ENCODE data around the gene CROCC2. TPM values are rescaled to one million over a fixed set of nuclear protein-coding genes. Genes with fewer than 3 reads are reported as not detected.
A peak's percentile ranks its signal among the peaks of the same experiment; 100 is the strongest.

CROCC2 gene
- polyA plus RNA-seq, 1 donor (not counting 4 experiments of a cell fraction or from before 2014, with no cell fraction given), result not detected

DNA sequence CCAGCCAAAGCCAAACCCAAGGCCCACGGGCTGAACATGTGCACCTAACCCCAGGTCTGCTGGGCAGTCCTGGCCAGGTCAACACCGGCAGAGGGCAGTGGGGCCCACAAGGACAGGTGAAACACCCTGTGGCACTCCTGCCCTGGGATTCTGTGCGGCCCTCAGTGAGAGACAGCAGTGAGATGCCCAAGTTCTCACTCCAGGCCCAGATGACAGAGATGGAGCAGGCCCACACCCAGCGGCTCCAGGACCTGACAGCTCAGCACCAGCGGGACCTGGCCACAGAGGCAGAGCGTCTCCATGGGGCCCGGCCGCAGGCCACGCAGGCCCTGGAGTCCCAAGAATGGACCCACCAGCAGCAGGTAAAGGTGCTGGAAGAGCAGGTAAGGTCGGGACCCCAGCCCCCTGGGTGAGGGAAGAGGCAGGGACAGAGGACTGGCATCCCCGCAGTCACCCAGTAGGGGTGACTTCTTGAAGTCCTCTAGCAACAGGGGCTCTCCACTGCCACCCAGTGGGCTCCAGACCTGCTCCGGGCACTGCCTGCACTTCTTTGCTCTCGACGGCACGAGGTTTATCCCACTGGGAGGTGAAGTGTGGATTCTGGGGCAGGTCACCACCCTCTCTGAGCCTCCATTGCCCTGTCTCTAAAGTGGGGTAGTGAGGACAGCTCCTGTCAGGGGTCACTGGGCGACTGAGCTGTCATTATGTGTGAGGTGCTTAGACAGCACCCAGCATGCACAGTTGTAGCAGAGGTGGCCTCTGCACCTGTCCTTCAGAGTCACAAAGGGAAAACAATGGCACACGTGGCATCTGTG lies 83.5 kb downstream of the CROCC2 start:
- dilution Hi-C loops (cut with MboI; ENCODE audit: extremely low pct_ligation_motif_present, low sequenced_read_pairs), result no loop called here
- no peak overlapping the region for H3K9ac ChIP-seq (ENCODE audit: control insufficient read depth, extremely low read depth, insufficient read depth, low read length)
- H3K79me2 ChIP-seq (ENCODE audit: control insufficient read depth, insufficient read depth, low read length), result no peaks in the 10 kb centered on the region
- no peaks in the 10 kb centered on the region for H3K9me1 ChIP-seq (ENCODE audit: control insufficient read depth, extremely low read depth, insufficient read depth, low read length)
- H3K4me1 ChIP-seq (ENCODE audit: control insufficient read depth, extremely low read depth, insufficient read depth, low read length), result no peaks in the 10 kb centered on the region
- H4K20me1 ChIP-seq (ENCODE audit: control insufficient read depth, extremely low read depth, insufficient read depth, low read length), result no peaks in the 10 kb centered on the region
- FAIRE-seq (no peak), DNase-seq (ENCODE audit: low read depth, low spot score) (no peak)
- no peaks in the 10 kb centered on the region for H3K36me3 ChIP-seq (ENCODE audit: control insufficient read depth in 2 of 2, extremely low read depth in 1 of 2, insufficient read depth in 2 of 2, low read length in 2 of 2)
- no peak overlapping the region for H2AFZ ChIP-seq (ENCODE audit: control insufficient read depth, low read length)
- H3K9me3 ChIP-seq (ENCODE audit: control insufficient read depth, low read depth, low read length), result peaks cover 3% of the 10 kb centered on the region
- H3K27ac ChIP-seq (ENCODE audit: control insufficient read depth, insufficient read depth, low read length), result no peak overlapping the region
- no peak overlapping the region for H3K4me2 ChIP-seq (ENCODE audit: control insufficient read depth, extremely low read depth, insufficient read depth, low read depth, low read length)
- no peak overlapping the region for H3K4me3 ChIP-seq (ENCODE audit: control insufficient read depth in 2 of 3, extremely low read depth in 1 of 3, insufficient read depth in 2 of 3, low read depth in 1 of 3, low read length in 3 of 3)
- H3K27me3 ChIP-seq (ENCODE audit: control insufficient read depth, extremely low read depth, insufficient read depth, low read length), result no peaks in the 10 kb centered on the region
- no peak for TF ChIP-seq EZH2 (IDR thresholded peaks at IDR 0.05; ENCODE audit: low read length)
- TF ChIP-seq, protein P1, sequence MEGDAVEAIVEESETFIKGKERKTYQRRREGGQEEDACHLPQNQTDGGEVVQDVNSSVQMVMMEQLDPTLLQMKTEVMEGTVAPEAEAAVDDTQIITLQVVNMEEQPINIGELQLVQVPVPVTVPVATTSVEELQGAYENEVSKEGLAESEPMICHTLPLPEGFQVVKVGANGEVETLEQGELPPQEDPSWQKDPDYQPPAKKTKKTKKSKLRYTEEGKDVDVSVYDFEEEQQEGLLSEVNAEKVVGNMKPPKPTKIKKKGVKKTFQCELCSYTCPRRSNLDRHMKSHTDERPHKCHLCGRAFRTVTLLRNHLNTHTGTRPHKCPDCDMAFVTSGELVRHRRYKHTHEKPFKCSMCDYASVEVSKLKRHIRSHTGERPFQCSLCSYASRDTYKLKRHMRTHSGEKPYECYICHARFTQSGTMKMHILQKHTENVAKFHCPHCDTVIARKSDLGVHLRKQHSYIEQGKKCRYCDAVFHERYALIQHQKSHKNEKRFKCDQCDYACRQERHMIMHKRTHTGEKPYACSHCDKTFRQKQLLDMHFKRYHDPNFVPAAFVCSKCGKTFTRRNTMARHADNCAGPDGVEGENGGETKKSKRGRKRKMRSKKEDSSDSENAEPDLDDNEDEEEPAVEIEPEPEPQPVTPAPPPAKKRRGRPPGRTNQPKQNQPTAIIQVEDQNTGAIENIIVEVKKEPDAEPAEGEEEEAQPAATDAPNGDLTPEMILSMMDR (optimal IDR thresholded peaks at IDR 0.05 in 1 of 3, IDR thresholded peaks at IDR 0.05 in 1 of 3, conservative IDR thresholded peaks at IDR 0.05 in 1 of 3; ENCODE audit: extremely low read depth in 1 of 3, insufficient read depth in 2 of 3, low read length in 3 of 3), result peak; percentile 8 to 46 (median 42)

DNA sequence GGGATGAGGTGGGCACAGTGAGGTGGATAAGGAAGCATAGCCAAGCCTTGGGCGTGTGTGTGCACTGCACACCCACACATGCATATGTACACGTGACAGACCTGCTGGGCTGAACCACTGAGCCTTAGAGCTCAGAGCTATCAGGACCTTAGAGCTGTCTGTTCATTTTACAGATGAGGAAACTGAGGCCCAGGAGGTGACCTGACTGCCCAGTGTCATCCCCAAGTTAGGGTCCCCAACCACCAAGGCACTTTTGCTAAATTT lies 84.1 kb downstream of the CROCC2 start:
- Histone ChIP-seq H3K36me3 (ENCODE audit: control insufficient read depth in 2 of 2, extremely low read depth in 1 of 2, insufficient read depth in 2 of 2, low read length in 2 of 2) (no peaks in the 10 kb centered on the region), H3K9me1 (ENCODE audit: control insufficient read depth, extremely low read depth, insufficient read depth, low read length) (no peaks in the 10 kb centered on the region)

More for the DNA sequence above, 84.1 kb downstream of the CROCC2 start:
- H3K9me3 ChIP-seq (ENCODE audit: control insufficient read depth, low read depth, low read length), result peaks cover 3% of the 10 kb centered on the region
- H4K20me1 ChIP-seq (ENCODE audit: control insufficient read depth, extremely low read depth, insufficient read depth, low read length), result no peaks in the 10 kb centered on the region
- FAIRE-seq (no peak), DNase-seq (ENCODE audit: low read depth, low spot score) (no peak)
- H3K9ac ChIP-seq (ENCODE audit: control insufficient read depth, extremely low read depth, insufficient read depth, low read length), result no peak overlapping the region
- dilution Hi-C loops (cut with MboI; ENCODE audit: extremely low pct_ligation_motif_present, low sequenced_read_pairs), result no loop called here
- H3K4me1 ChIP-seq (ENCODE audit: control insufficient read depth, extremely low read depth, insufficient read depth, low read length), result no peaks in the 10 kb centered on the region
- no peak overlapping the region for H3K4me3 ChIP-seq (ENCODE audit: control insufficient read depth in 2 of 3, extremely low read depth in 1 of 3, insufficient read depth in 2 of 3, low read depth in 1 of 3, low read length in 3 of 3)
- H3K4me2 ChIP-seq (ENCODE audit: control insufficient read depth, extremely low read depth, insufficient read depth, low read depth, low read length), result no peak overlapping the region
- H2AFZ ChIP-seq (ENCODE audit: control insufficient read depth, low read length), result no peak overlapping the region
- H3K79me2 ChIP-seq (ENCODE audit: control insufficient read depth, insufficient read depth, low read length), result no peaks in the 10 kb centered on the region
- no peak overlapping the region for H3K27ac ChIP-seq (ENCODE audit: control insufficient read depth, insufficient read depth, low read length)
- TF ChIP-seq, protein P1 (optimal IDR thresholded peaks at IDR 0.05 in 1 of 3, IDR thresholded peaks at IDR 0.05 in 1 of 3, conservative IDR thresholded peaks at IDR 0.05 in 1 of 3; ENCODE audit: extremely low read depth in 1 of 3, insufficient read depth in 2 of 3, low read length in 3 of 3), result no peak
- TF ChIP-seq EZH2 (IDR thresholded peaks at IDR 0.05; ENCODE audit: low read length), result no peak
- no peaks in the 10 kb centered on the region for H3K27me3 ChIP-seq (ENCODE audit: control insufficient read depth, extremely low read depth, insufficient read depth, low read length)

Measured in keratinocyte (primary cell).